ENCODE data around the gene MIA.

DNA sequence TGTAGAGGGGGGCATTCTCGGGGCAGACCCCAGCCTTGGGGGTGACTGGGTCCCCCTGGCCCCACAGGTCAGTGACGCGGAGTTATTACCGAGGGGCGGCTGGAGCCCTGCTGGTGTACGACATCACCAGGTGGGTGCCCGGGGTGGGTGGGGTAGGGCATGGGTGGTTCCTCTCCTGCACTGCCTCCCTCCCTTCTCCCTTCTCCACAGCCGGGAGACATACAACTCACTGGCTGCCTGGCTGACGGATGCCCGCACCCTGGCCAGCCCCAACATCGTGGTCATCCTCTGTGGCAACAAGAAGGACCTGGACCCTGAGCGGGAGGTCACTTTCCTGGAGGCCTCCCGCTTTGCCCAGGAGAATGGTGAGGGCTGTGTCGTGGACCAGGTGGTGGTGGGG, 8.4 kb downstream of the MIA start:
- TF ChIP-seq, protein P1, sequence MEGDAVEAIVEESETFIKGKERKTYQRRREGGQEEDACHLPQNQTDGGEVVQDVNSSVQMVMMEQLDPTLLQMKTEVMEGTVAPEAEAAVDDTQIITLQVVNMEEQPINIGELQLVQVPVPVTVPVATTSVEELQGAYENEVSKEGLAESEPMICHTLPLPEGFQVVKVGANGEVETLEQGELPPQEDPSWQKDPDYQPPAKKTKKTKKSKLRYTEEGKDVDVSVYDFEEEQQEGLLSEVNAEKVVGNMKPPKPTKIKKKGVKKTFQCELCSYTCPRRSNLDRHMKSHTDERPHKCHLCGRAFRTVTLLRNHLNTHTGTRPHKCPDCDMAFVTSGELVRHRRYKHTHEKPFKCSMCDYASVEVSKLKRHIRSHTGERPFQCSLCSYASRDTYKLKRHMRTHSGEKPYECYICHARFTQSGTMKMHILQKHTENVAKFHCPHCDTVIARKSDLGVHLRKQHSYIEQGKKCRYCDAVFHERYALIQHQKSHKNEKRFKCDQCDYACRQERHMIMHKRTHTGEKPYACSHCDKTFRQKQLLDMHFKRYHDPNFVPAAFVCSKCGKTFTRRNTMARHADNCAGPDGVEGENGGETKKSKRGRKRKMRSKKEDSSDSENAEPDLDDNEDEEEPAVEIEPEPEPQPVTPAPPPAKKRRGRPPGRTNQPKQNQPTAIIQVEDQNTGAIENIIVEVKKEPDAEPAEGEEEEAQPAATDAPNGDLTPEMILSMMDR (conservative IDR thresholded peaks at IDR 0.05; ENCODE audit: low read depth, low read length) = no peak
- TF ChIP-seq POLR2A (IDR thresholded peaks at IDR 0.05; ENCODE audit: low read depth, low read length) (no peak), MAZ (IDR thresholded peaks at IDR 0.05; ENCODE audit: borderline replicate concordance, low read depth, low read length) (no peak), SMC3 (IDR thresholded peaks at IDR 0.05; ENCODE audit: low read depth, low read length) (no peak), RCOR1 (IDR thresholded peaks at IDR 0.05; ENCODE audit: insufficient replicate concordance, low read length) (no peak), CEBPB (IDR thresholded peaks at IDR 0.05; ENCODE audit: low read depth, low read length) (no peak), RAD21 (IDR thresholded peaks at IDR 0.05; ENCODE audit: low read length) (no peak), BHLHE40 (IDR thresholded peaks at IDR 0.05; ENCODE audit: low read depth, low read length) (no peak), RFX5 (IDR thresholded peaks at IDR 0.05; ENCODE audit: low read depth, low read length) (no peak), MXI1 (IDR thresholded peaks at IDR 0.05; ENCODE audit: borderline replicate concordance, low read depth, low read length) (no peak), MAFK (IDR thresholded peaks at IDR 0.05; ENCODE audit: low read depth, low read length) (no peak), FOS (IDR thresholded peaks at IDR 0.05; ENCODE audit: low read depth, low read length) (no peak)
- TF ChIP-seq, protein P2, sequence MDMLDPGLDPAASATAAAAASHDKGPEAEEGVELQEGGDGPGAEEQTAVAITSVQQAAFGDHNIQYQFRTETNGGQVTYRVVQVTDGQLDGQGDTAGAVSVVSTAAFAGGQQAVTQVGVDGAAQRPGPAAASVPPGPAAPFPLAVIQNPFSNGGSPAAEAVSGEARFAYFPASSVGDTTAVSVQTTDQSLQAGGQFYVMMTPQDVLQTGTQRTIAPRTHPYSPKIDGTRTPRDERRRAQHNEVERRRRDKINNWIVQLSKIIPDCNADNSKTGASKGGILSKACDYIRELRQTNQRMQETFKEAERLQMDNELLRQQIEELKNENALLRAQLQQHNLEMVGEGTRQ (IDR thresholded peaks at IDR 0.05; ENCODE audit: low read depth, low read length) = no peak
